SK-N-SH treated with all-trans-retinoic acid at 6 μM for 48 hours (cell line): ENCODE data around the gene CGB3.

Source experiments
- CREB5 ChIP-seq: fragments of 250-450 bp; sonication (Bioruptor Pico); IDR thresholded peaks from 2 replicates; pipeline ENCODE4 v1.5.1; 2020; ENCODE audit warnings: low read depth, mild to moderate bottlenecking, moderate library complexity
- PATZ1 ChIP-seq: fragments of 250-450 bp; sonication (Bioruptor Pico); IDR thresholded peaks from 2 replicates; pipeline ENCODE4 v1.8.0; 2020; ENCODE audit warnings: mild to moderate bottlenecking, moderate library complexity, borderline replicate concordance
- RARB ChIP-seq: fragments of 250-450 bp; sonication (Bioruptor Pico); IDR thresholded peaks from 2 replicates; pipeline ENCODE4 v1.8.0; 2021; ENCODE audit warnings: mild to moderate bottlenecking, moderate library complexity
- TCF4 ChIP-seq: fragments of 250-450 bp; sonication (Bioruptor Pico); IDR thresholded peaks from 2 replicates; pipeline ENCODE4 v1.8.0; 2021; ENCODE audit warnings: mild to moderate bottlenecking, moderate library complexity, borderline replicate concordance
- TOX ChIP-seq: fragments of 250-450 bp; sonication (Bioruptor Pico); IDR thresholded peaks from 2 replicates; pipeline ENCODE4 v1.8.0; 2021; ENCODE audit warnings: mild to moderate bottlenecking, moderate library complexity, borderline replicate concordance
- TSHZ2 ChIP-seq: fragments of 250-450 bp; sonication (Bioruptor Pico); IDR thresholded peaks from 2 replicates; pipeline ENCODE4 v1.5.0; 2020; ENCODE audit warnings: mild to moderate bottlenecking, moderate library complexity
- ZNF70 ChIP-seq: fragments of 450-650 bp; formaldehyde crosslinking; IDR thresholded peaks from 2 replicates; pipeline ENCODE4 v1.5.0; 2020; ENCODE audit warnings: mild to moderate bottlenecking, moderate library complexity

GRCh38 chr19:48985711-48986110, 38.4 kb downstream of the CGB3 start:
- TF ChIP-seq RARB (CRISPR knock-in tag) (no peak), TCF4 (no peak), CREB5 (CRISPR knock-in tag) (no peak), TSHZ2 (CRISPR knock-in tag) (no peak), PATZ1 (CRISPR knock-in tag) (no peak), TOX (CRISPR knock-in tag) (no peak), ZNF70 (CRISPR knock-in tag) (no peak)
